PC-9 (cell line): Measurements from ENCODE around the gene IRF2. TPM values are rescaled to one million over a fixed set of nuclear protein-coding genes. Genes with fewer than 3 reads are reported as not detected.

Source experiments
- BruUV-seq: library from RNA; stranded (reverse); fragments of 400-500 nt; replicated peaks from 2 replicates; lab custom pipeline; 2021; lab: Mats Ljungman, UMichigan
- CTCF ChIA-PET: fragments of 300-600 bp; sonication (Branson Sonifier 250); formaldehyde crosslinking; loops from one replicate; lab custom pipeline; 2022; ENCODE audit warnings: antibody characterized with exemption; lab: Charles Lee
- POLR2A ChIA-PET: fragments of 300-600 bp; sonication (Branson Sonifier 250); formaldehyde crosslinking; loops from one replicate; lab custom pipeline; 2022; ENCODE audit warnings: antibody characterized with exemption; ENCODE audit not compliant: unreplicated experiment; lab: Charles Lee
- DNase-seq, 2 experiments: peaks; one replicate each; pipeline versions ENCODE4 v3.0.0 to v3.0.0-alpha.2; 2015 to 2022; ENCODE audit warnings: mixed read lengths in 1 of 2
- H2AFZ ChIP-seq: fragments of 200-600 bp; sonication (generic); 2 replicates; pipeline ENCODE4 v1.8.1; 2017; ENCODE audit warnings: antibody characterized with exemption
- H3F3A ChIP-seq: fragments of 200-600 bp; sonication (generic); 2 replicates; pipeline ENCODE4 v1.8.1; 2017; ENCODE audit warnings: antibody characterized with exemption, mild to moderate bottlenecking, low read depth; ENCODE audit not compliant: insufficient read depth
- H3K27ac ChIP-seq: fragments of 200-600 bp; sonication (generic); 2 replicates; pipeline ENCODE4 v1.6.1; 2016; ENCODE audit warnings: mixed run types
- H3K27me3 ChIP-seq: fragments of 200-600 bp; sonication (generic); 2 replicates; pipeline ENCODE4 v1.6.1; 2016; ENCODE audit warnings: low read depth, mixed run types; ENCODE audit not compliant: insufficient read depth
- H3K36me3 ChIP-seq: fragments of 200-600 bp; sonication (generic); 2 replicates; pipeline ENCODE4 v1.6.1; 2016; ENCODE audit warnings: low read depth, mixed run types
- H3K4me1 ChIP-seq: fragments of 200-600 bp; sonication (generic); replicated peaks from 2 replicates; pipeline ENCODE4 v1.6.1; 2016; ENCODE audit warnings: mixed run types; ENCODE audit not compliant: insufficient read depth
- H3K4me2 ChIP-seq: fragments of 200-600 bp; sonication (generic); 2 replicates; pipeline ENCODE4 v1.6.1; 2017; ENCODE audit warnings: mixed run types
- H3K4me3 ChIP-seq: fragments of 200-600 bp; sonication (generic); 2 replicates; pipeline ENCODE4 v1.6.1; 2016; ENCODE audit warnings: mixed run types
- H3K79me2 ChIP-seq: fragments of 200-600 bp; sonication (generic); 2 replicates; pipeline ENCODE4 v1.6.1; 2017; ENCODE audit warnings: low read depth, mixed run types
- H3K9me2 ChIP-seq: fragments of 200-600 bp; sonication (generic); 2 replicates; pipeline ENCODE4 v1.8.1; 2017; ENCODE audit warnings: mild to moderate bottlenecking; ENCODE audit not compliant: insufficient read depth
- H3K9me3 ChIP-seq: fragments of 200-600 bp; sonication (generic); 2 replicates; pipeline ENCODE4 v1.8.1; 2016; ENCODE audit warnings: low read depth; ENCODE audit not compliant: insufficient read depth
- H4K20me1 ChIP-seq: fragments of 200-600 bp; sonication (generic); 2 replicates; pipeline ENCODE4 v1.8.1; 2017; ENCODE audit not compliant: insufficient read depth
- CTCF ChIP-seq: fragments of 200-600 bp; sonication (generic); conservative IDR thresholded peaks from 2 replicates; pipeline ENCODE4 v1.6.1; 2017; ENCODE audit warnings: mixed run types, antibody characterized with exemption, mild to moderate bottlenecking, moderate library complexity
- EZH2 ChIP-seq: fragments of 200-600 bp; sonication (generic); IDR thresholded peaks from 2 replicates; pipeline ENCODE4 v1.8.0; 2017; ENCODE audit warnings: antibody characterized with exemption, low read depth
- intact Hi-C: fragments of 100-400 bp; cut with micrococcal nuclease; formaldehyde crosslinking; loops from one replicate; pipeline ENCODE4 v1.10.0; 2022; ENCODE audit not compliant: unreplicated experiment
- total RNA-seq: library from RNA; stranded (reverse); gene quantifications from 2 replicates; pipeline ENCODE4 v1.2.3, GENCODE V29; 2021

The IRF2 gene
- total RNA-seq, 1 experiment from 2014 or later = 34.4 TPM

DNA sequence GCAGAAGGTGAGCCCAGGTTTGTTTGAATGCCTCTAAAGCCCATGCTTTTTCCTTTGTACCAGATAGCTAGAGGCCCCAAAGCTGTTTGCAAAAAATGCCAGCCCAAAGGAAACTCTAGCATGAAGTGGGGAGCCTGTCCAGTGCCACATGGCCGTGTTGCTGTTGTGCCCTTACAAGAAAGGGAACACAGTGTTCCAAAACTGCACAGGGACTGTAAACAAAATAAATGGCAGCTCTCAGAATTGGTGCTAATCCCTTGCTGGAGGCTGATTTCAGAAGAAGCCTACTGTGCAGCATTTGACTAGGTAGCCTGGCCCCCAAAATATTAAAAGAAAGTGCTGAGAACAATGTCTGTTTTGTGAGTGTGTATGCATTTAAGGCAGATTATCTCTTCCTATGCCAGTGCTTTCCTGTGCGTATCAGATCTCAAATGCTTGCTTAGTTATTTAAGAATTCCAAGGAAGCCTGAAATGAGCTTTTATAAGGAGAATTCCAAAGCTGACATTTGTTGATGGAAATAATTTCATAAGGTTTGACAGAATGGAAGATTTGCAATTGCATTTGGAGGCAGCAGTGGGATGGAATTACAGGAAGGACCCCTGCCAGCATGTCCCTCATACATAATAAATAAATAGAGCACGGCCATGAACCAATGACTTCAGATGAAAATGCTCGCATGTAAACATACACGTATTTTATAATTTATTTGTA is 115.7 kb downstream of the IRF2 start:
- Histone ChIP-seq H3K79me2 (no peaks in the 10 kb centered on the region), H4K20me1 (no peaks in the 10 kb centered on the region), H3K36me3 (no peaks in the 10 kb centered on the region), H3F3A (no peaks in the 10 kb centered on the region), H3K9me2 (no peaks in the 10 kb centered on the region), H3K9me3 (no peaks in the 10 kb centered on the region), H3K4me3 (no peak overlapping the region), H2AFZ (no peak overlapping the region), H3K4me2 (no peak overlapping the region), H3K4me1 (no peaks in the 10 kb centered on the region), H3K27ac (no peak overlapping the region), H3K27me3 (no peaks in the 10 kb centered on the region)
- TF ChIP-seq CTCF (no peak), EZH2 (no peak)
- BruUV-seq = no TSS peak
- no peak for DNase-seq
- ChIA-PET POLR2A (interaction anchor here (0.9 kb wide), 1 partner anchor 12 kb away, joined by 5 read pairs; no protein-coding TSS in a partner anchor), CTCF (no interaction called here)
- intact Hi-C loops = no loop called here

GRCh38 chr4:184357772-184358171 is 116.6 kb downstream of the IRF2 start:
- DNase-seq = no peak
- no TSS peak for BruUV-seq
- H3K9me2 ChIP-seq = no peaks in the 10 kb centered on the region
- H3K27me3 ChIP-seq = no peaks in the 10 kb centered on the region
- H3K27ac ChIP-seq = no peak overlapping the region
- no peaks in the 10 kb centered on the region for H3K4me1 ChIP-seq
- no peaks in the 10 kb centered on the region for H3F3A ChIP-seq
- no peaks in the 10 kb centered on the region for H3K79me2 ChIP-seq
- H3K4me2 ChIP-seq = no peak overlapping the region
- H3K9me3 ChIP-seq = no peaks in the 10 kb centered on the region
- intact Hi-C loops = no loop called here
- TF ChIP-seq EZH2 = no peak
- TF ChIP-seq CTCF = no peak
- H2AFZ ChIP-seq = no peak overlapping the region
- no peak overlapping the region for H3K4me3 ChIP-seq
- no peaks in the 10 kb centered on the region for H3K36me3 ChIP-seq
- ChIA-PET CTCF (no interaction called here), POLR2A (no interaction called here)
- no peaks in the 10 kb centered on the region for H4K20me1 ChIP-seq

- no peaks in the 10 kb centered on the region for H3K27me3 ChIP-seq
- no peak for TF ChIP-seq CTCF
- no peak for TF ChIP-seq EZH2
- H3K36me3 ChIP-seq = no peaks in the 10 kb centered on the region
- BruUV-seq = no TSS peak
- no peaks in the 10 kb centered on the region for H4K20me1 ChIP-seq
- H3K9me2 ChIP-seq = no peaks in the 10 kb centered on the region
- no peaks in the 10 kb centered on the region for H3K79me2 ChIP-seq
- no peak for DNase-seq
- H3K4me3 ChIP-seq = no peak overlapping the region
- H3K27ac ChIP-seq = no peak overlapping the region
- intact Hi-C loops = no loop called here
- POLR2A ChIA-PET = no interaction called here
- H2AFZ ChIP-seq = no peak overlapping the region
- H3K4me1 ChIP-seq = no peaks in the 10 kb centered on the region
- no peaks in the 10 kb centered on the region for H3F3A ChIP-seq
- no peaks in the 10 kb centered on the region for H3K9me3 ChIP-seq
- CTCF ChIA-PET = no interaction called here
- H3K4me2 ChIP-seq = no peak overlapping the region
Measured at GRCh38 chr4:184357165-184357564, 117.2 kb downstream of the IRF2 start.
